Effector CD4-positive, alpha-beta T cell (primary cell): ENCODE data around the gene UNC93B1.
"Not testable (repeated sequence)": the region's sequence is repeated elsewhere in the genome, so short reads cannot be mapped to it uniquely, and the experiment has no call there.

ENCODE experiments used
- DNase-seq: peaks from one replicate; pipeline ENCODE4 v3.0.0-alpha.2; 2020

UNC93B1 gene

DNA sequence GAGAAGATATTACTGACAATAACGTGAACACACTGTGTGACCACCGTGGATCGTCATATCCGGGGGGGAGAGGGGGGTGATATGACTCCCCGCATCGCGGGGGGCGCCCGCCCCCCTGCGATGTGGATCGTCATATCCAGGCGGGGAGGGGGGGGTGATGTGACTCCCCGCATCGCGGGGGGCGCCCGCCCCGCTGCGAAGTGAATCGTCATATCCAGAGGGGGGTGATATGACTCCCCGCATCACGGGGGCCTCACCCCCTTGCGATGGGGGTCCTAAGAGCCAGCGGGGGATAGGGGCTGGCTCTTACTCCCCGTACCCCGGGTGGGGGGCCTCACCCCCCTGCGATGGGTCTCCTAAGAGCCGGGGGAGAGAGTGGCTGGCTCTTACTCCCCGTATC, 19.9 kb downstream of the UNC93B1 start:
- DNase-seq: no peak

DNA sequence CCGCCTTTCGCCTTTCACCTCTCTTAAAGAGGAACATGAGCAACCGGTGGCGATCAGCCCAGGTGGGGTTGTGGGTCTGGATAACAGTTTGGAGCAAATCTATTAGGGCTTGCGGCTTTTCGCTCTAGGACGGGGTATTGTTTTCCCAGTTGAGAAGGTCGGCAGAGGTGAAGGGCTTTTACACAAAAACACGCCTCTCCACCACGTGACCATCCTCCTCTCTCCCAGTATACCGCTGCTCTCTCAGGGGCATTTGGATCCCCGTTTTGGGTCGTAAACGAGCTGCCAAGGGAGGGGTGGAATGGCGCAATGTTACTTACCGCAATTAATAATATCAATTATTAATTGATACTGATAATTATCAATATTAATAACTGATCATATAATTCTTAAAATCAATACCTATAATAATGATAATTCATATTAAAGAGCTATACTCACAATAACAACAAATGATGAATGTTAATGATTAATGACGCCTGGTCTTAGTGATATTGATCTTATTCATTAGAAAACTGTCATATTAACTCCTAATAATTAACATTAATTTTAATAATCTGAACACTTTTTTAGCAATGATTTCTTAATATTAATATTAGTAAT, 21.5 kb downstream of the UNC93B1 start:
- DNase-seq: not testable (repeated sequence)

DNA sequence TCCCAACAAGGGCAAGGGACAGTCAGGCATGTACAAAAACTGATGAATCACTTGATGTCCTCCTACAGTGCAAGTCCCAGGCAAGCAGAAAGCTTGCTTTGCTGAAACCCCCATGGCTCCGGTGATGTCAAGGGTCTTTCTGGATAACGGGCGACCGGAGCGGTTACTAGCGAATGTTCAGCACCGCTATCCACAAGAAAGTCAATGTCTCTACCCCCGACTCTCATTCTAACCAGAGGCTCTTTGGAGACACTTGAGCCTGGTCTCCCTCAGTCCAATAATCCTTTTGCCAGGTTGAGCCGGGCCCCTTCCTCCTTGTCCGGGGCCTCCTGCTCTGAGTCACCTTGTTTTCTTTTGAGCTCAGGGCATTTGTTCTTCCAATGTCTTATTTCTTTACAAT, 22.7 kb downstream of the UNC93B1 start:
- DNase-seq: not testable (repeated sequence)

DNA sequence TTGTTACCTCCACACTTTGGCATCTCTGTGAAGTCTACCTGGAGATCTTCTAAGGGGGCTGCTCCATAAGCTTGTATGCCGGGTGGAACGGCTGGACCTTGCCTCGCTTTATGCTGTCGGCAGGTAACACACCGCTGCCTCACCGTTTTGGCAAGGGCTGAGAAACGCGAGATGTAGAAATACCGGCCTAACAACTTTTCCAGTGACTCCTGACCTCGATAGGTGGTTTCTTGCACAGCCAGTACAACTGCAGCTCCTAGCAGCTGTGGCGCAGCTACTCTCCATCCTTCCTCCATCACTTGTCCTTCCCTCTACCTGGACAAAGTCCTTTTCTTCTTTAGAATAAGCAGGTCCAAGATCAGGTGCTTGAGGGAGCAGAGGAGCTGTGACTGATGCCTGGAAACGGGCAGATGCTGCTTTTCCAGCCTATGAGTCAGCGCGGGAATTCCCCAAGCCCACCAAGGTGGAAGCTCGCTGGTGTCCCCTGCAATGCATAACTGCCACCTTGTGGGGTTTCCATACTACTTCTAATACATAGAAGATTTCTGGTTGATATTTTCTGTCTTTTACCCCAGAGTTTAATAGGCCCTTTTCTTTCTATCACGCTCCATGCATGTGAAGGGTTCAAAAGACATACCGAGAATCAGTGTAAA, 25.0 kb downstream of the UNC93B1 start:
- DNase-seq: not testable (repeated sequence)

DNA sequence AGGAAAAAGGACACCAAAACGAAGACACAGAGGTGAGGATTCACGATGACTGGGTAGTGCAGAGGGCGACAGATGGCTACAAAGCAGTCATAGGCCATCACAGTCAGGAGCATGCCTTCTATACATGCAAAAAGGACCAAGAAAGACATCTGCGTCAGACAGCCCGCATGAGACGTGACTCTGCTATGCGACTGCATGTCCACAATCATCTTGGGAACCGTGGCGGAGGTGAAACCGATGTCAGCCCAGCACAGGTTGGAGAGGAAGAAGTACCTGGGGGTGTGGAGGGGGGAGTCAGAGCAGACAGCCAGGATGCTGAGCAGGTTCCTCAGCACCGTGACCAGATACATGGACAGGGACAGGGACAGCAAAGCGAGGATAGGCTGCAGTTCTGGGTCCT, 29.2 kb downstream of the UNC93B1 start:
- not testable (repeated sequence) for DNase-seq

DNA sequence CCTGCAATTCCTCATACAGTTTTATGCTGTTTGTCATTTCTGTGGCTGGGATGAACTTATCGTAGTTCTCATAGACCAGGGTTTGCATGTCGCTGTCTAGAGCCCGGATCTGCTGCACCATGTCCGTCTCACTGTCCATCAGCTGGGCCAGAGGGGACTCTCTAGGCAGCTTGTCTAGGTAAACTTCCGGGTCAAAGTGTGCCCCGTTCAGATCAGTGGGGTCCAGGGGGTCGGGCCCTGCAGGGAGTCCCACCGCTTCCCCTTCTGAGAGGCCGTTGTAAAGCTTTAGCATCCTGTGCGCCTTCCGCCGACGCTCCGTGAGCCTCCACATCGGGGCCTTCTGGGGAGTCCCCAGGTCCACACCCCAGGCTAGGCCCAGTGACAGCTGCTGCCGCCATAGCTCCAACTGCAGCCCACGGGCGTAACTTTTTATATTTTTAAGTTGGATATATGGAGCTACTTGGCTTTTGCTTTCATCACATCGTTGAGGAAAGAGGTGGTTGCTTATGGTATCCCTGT, 38.0 kb downstream of the UNC93B1 start:
- DNase-seq: not testable (repeated sequence)

DNA sequence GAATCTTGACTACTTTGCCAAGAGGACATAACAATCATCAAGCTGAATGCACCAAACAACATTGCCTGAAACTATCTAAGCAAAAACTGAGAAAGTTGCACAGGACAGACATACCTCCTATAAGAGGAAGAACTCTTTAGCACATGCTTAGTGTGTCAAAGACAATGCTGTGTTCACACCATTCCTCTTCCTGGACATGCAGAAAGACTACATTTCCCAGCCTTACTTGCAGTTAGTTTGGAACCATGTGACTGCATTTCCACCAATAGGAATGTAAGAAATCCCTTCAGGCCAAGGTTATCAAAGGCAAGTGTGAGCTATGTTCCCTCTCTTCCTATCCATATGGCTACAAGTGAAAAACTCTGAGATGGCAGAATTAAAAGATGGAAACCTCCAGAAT, 39.2 kb downstream of the UNC93B1 start:
- not testable (repeated sequence) for DNase-seq

DNA sequence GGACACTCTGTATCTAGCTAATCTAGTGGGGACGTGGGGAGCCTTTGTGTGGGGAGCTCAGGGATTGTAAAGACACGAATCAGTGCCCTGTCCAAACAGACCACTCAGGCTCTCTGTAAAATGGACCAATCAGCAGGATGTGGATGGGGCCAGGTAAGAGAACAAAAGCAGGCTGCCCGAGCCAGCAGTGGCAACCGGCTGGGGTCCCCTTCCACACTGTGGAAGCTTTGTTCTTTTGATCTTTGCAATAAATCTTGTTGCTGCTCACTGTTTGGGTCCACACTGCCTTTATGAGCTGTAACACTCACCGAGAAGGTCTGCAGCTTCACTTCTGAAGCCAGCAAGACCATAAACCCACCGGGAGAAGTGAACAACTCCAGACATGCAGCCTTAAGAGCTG, 40.0 kb downstream of the UNC93B1 start:
- not testable (repeated sequence) for DNase-seq

DNA sequence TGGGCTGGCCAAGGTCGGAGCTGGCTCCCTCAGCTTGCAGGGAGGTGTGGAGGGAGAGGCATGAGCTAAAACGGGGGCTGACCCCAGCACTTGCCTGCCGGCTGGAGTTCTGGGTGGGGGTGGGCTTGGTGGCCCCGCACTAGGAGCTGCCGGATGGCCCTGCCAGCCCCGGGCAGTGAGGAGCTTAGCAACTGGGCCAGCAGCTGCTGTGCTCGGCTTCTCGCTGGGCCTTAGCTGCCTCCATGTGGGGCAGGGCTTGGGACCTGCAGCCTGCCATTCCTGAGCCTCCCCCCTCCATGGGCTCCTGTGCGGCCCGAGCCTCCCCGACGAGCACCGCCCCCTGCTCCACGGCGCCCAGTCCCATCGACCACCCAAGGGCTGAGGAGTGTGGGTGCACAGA, 40.7 kb downstream of the UNC93B1 start:
- DNase-seq: not testable (repeated sequence)

DNA sequence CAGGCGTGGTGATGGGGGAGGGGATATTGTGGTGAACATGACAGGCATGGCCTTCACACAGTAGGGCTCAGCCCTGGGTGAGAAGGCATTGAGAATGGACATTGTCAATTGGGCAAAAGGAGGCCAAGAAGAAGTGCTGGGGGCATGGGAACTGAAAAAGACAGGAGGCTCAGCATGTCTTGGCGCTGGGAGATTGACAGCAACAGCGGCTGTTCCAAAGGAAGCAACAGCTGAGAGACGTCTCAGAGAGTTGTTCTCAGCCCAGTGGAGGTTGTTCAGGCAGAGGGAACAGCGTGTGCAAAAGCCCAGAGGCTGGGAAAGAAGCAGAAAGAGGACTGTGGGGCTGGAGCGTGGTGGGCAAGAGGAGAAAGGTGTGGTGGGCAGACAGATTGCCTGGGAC, 47.7 kb downstream of the UNC93B1 start:
- not testable (repeated sequence) for DNase-seq

DNA sequence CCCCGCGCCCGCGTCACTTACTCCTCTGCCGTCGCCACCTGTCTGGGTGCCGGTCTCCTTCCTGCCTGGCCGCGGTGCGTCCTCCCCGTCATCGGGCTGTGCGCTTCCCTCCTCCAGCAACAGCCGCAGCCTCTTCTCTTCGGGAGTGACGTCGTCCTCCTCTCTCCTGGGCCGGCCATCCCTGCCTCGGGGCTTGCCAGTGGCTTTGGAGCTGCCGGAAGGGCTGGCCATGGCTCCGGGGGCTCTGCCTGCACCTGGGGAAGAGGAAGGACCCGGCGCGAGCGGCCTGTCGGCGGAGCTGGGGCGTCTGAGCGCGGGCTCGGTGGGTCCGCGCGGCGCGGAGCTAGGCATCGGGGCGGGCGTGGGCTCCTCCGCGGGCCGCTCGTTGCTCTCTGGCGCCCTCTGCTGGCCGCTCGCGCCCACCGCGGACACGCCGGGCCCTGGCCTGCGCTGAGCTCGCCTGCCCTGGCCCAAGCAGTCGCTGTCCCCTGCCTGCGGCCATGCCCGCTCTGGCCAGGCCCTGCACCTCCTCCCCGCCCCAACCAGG, 48.4 kb downstream of the UNC93B1 start:
- peak; percentile 70 for DNase-seq

DNA sequence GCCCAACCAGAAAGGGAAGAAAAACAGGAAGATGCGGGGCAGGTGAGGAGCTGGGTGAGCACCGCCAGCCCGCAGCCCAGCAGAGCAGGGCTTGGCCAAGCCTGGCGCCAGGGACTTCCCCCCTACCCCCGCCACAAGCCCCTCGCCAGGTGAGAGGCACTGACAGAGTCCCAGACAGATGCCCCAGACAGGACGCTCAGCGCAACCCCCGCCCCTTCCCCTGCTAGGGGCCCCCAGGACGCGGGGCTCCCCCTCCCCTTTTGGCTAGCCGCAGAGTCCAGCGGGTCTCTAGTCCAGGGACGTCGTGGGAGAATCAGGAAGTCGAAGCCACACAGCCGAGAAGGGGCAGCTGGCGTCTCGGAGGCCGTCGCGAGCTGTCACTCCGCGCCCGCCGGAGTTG, 48.9 kb downstream of the UNC93B1 start:
- not testable (repeated sequence) for DNase-seq

DNA sequence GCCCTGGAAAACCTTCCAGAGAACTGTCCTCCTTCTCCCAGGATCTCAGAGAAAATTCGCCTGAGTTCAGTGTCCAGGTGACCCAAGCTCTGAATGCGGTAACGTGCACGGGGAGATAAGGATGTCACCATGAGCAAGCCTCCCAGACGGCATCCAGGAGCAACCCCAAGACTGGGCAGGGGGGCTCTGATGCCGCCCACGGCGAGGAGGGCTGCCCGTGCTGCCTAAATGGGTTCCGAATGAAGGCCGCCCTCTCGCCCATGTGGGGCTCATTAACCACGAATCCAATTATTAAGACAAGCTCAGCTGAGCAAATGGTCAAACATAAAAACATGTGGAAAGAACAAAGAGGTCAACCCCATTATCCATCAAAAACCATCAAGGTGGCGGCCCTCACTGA, 49.6 kb downstream of the UNC93B1 start:
- not testable (repeated sequence) for DNase-seq

DNA sequence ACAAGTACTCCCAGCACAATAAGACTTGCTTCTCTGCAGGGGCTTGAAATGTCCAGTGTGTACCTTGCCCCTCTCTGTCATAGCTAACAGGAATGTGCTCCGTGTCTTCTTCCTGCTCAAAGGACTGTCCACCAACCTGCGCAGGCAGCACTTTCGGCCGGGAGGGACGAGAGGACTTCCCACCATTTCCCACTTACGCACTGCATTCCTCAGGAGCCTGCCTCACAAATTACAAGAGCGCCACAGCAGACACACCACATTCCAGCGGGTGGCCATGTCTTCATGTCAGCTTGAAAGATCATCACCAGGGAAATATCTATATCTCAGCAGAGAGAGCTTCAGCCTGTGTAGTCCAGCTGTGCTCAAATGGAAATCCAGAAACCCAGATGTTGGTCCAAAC, 53.2 kb downstream of the UNC93B1 start:
- not testable (repeated sequence) for DNase-seq

DNA sequence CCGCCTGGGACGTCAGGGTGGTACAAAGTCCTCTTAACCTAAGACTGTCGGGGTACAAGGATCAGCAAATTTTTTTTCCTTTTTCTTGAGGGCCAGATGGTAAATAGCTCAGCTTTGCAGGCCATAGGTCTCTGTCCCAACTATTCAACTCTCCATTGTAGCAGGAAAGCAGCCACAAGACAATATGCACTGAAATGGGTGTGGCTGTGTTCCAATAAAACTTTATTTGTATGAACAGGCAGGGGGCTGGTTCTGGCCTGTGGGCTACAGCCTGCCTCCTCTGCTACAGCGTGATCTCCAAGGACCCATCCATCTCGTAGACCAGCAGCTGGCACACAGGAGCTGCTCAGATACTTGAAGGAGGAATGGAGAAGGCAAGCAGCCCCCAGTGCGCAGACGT, 56.1 kb downstream of the UNC93B1 start:
- not testable (repeated sequence) for DNase-seq

DNA sequence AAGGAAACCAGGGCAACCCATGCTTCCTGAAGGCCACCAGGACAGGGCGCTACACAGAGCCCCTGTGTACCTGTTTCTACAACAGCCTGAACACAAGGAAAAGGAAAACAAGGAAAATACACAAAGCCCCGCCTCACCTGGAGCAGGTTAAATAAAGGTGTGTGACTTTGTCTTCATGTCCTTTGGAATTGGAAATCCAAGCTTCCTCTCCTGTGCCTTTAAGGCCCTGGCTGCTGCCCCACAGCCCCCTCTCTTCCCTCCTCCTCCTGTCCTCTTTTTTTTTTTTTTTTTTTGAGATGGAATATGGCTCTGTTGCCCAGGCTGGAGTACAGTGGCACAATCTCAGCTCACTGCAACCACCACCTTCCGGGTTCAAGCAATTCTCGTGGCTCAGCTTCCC, 57.5 kb downstream of the UNC93B1 start:
- not testable (repeated sequence) for DNase-seq

DNA sequence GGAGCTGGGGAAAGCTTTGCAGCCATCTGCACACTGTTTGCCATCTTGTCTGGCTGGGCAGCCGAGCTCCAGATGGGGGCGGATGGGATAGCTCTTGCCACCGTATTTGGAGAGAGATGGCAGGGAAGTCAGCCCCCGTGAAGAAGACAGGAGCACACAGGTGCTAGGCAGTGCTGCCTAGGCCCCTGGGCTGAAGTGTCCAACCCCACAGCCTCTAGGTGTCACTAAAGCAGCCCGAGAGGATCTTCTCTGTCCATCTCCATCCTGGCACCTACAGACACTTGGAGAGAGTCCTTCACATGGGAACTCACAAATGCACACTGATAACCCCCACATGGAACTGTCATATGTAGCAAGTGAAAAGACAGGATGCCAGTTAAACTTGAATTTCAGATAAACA, 60.5 kb downstream of the UNC93B1 start:
- DNase-seq: not testable (repeated sequence)
